ENCODE measurements around the gene PRRT3. TPM values are rescaled to one million over a fixed set of nuclear protein-coding genes. Genes with fewer than 3 reads are reported as not detected.
A peak's percentile ranks its signal among the peaks of the same experiment; 100 is the strongest.

PRRT3 gene
- polyA plus RNA-seq, 1 of the 3 experiments (the other 2 are of a cell fraction): 5.5 TPM

- TF ChIP-seq, protein P1, sequence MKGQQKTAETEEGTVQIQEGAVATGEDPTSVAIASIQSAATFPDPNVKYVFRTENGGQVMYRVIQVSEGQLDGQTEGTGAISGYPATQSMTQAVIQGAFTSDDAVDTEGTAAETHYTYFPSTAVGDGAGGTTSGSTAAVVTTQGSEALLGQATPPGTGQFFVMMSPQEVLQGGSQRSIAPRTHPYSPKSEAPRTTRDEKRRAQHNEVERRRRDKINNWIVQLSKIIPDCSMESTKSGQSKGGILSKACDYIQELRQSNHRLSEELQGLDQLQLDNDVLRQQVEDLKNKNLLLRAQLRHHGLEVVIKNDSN (IDR thresholded peaks at IDR 0.05; ENCODE audit: borderline replicate concordance, low read depth): no peak
These were observed 13.1 kb upstream of the PRRT3 start (continued) for GRCh38 chr3:9965200-9965875.

- Histone ChIP-seq H3K9me2 (no peaks in the 10 kb centered on the region), H3K9me3 (no peaks in the 10 kb centered on the region), H3F3A (replicated peaks; ENCODE audit: insufficient read depth) (peaks cover 5% of the 10 kb centered on the region), H3K9ac (no peak overlapping the region), H2AFZ (ENCODE audit: low read depth) (no peak overlapping the region), H3K79me2 (ENCODE audit: insufficient read depth) (no peaks in the 10 kb centered on the region), H3K27ac (ENCODE audit: low read depth in 2 of 2, low read length in 1 of 2) (no peak overlapping the region; a peak in 1 of 4 replicates), H4K20me1 (ENCODE audit: insufficient read depth) (no peaks in the 10 kb centered on the region), H3K4me1 (ENCODE audit: control insufficient read depth in 1 of 2, insufficient read depth in 2 of 2, low read depth in 1 of 2, low read length in 1 of 2) (peaks cover 8 to 13% of the 10 kb centered on the region in 2 experiments; a peak in 3 of 4 replicates), H3K36me3 (replicated peaks in 1 of 2; ENCODE audit: control insufficient read depth in 1 of 2, insufficient read depth in 2 of 2, low read length in 1 of 2) (no peaks in the 10 kb centered on the region), H3K4me3 (ENCODE audit: low read depth in 2 of 2, low read length in 1 of 2) (no peak overlapping the region), H3K27me3 (ENCODE audit: insufficient read depth) (no peaks in the 10 kb centered on the region), H3K4me2 (no peak overlapping the region)
- no peak for DNase-seq
- ChIA-PET POLR2A (no interaction called here), CTCF (no interaction called here)
- TF ChIP-seq MAX (IDR thresholded peaks at IDR 0.05; ENCODE audit: low read depth) (peak; percentile 27; the same call in 1 of the 2 replicates), RAD21 (IDR thresholded peaks at IDR 0.05; ENCODE audit: low read length) (peak; percentile 13; the same call in 1 of the 2 replicates)
- TF ChIP-seq, protein P2, sequence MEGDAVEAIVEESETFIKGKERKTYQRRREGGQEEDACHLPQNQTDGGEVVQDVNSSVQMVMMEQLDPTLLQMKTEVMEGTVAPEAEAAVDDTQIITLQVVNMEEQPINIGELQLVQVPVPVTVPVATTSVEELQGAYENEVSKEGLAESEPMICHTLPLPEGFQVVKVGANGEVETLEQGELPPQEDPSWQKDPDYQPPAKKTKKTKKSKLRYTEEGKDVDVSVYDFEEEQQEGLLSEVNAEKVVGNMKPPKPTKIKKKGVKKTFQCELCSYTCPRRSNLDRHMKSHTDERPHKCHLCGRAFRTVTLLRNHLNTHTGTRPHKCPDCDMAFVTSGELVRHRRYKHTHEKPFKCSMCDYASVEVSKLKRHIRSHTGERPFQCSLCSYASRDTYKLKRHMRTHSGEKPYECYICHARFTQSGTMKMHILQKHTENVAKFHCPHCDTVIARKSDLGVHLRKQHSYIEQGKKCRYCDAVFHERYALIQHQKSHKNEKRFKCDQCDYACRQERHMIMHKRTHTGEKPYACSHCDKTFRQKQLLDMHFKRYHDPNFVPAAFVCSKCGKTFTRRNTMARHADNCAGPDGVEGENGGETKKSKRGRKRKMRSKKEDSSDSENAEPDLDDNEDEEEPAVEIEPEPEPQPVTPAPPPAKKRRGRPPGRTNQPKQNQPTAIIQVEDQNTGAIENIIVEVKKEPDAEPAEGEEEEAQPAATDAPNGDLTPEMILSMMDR (IDR thresholded peaks at IDR 0.05): peak; percentile 43
- TF ChIP-seq, protein P3, sequence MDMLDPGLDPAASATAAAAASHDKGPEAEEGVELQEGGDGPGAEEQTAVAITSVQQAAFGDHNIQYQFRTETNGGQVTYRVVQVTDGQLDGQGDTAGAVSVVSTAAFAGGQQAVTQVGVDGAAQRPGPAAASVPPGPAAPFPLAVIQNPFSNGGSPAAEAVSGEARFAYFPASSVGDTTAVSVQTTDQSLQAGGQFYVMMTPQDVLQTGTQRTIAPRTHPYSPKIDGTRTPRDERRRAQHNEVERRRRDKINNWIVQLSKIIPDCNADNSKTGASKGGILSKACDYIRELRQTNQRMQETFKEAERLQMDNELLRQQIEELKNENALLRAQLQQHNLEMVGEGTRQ (IDR thresholded peaks at IDR 0.05; ENCODE audit: borderline replicate concordance, low read depth, low read length): no peak
- 47% methylated on average over 5 of the region's 5 CpGs for WGBS (ENCODE audit: low lambda C conversion rate)
These were observed 5.0 kb upstream of the PRRT3 start for GRCh38 chr3:9957214-9957613.

DNA sequence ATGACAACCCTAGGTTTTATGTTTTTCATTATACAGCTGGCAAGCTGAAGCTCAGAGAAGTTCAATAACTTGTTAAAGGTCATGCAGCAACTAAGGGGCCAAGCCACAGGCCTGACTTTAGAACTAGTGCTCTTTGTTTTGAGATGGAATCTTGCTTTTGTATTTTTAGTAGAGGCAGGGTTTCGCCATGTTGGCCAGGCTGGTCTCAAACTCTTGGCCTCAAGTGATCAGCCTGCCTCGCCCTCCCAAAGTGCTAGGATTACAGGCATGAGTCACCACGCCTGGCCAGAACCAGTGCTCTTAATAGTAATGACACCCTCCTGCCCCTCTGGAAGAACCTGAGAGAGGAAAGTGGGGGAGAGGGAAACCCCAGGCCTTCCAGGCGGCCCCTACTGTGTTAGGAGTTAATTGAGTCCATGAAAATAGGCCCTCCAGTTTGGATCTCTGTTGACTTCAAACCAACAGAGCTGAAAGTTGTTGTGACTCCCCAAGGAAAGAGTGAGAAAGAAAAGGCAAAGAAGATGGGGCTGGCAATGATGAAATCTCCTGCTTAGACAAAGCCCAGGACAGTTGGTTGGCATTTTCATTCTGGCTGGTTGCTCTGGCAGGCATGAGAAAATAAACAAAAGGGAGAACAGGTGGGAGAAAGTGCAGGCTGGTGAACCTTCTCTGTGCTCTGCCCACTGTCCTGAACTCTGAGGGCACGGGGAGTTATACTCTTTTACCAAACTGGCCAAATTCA, 3.6 kb upstream of the PRRT3 start:
- H3K4me3 ChIP-seq (ENCODE audit: low read depth in 2 of 2, low read length in 1 of 2): no peak overlapping the region
- H3K9ac ChIP-seq: no peak overlapping the region
- H3K36me3 ChIP-seq (replicated peaks in 1 of 2; ENCODE audit: control insufficient read depth in 1 of 2, insufficient read depth in 2 of 2, low read length in 1 of 2): no peaks in the 10 kb centered on the region
- H3K4me1 ChIP-seq (ENCODE audit: control insufficient read depth in 1 of 2, insufficient read depth in 2 of 2, low read depth in 1 of 2, low read length in 1 of 2): peaks cover 13% of the 10 kb centered on the region in 2 experiments; a peak in 3 of 4 replicates
- peaks cover 5% of the 10 kb centered on the region for H3F3A ChIP-seq (replicated peaks; ENCODE audit: insufficient read depth)
- H3K27me3 ChIP-seq (ENCODE audit: insufficient read depth): no peaks in the 10 kb centered on the region
- ChIA-PET CTCF (interaction anchor here (0.9 to 2.0 kb wide), 5 partner anchors 9 to 106 kb away, joined by 3 to 5 read pairs (median 4); partner anchors contain the start of gene CRELD1), POLR2A (interaction anchor here (1.2 to 2.1 kb wide), 2 partner anchors 8 to 23 kb away, joined by 3 to 5 read pairs; partner anchors contain the start of gene CRELD1)
- DNase-seq: no peak
- no peaks in the 10 kb centered on the region for H3K9me2 ChIP-seq
- 78% methylated on average over 5 of the region's 5 CpGs for WGBS (ENCODE audit: low lambda C conversion rate)
- H2AFZ ChIP-seq (ENCODE audit: low read depth): no peak overlapping the region
- no peak overlapping the region for H3K4me2 ChIP-seq
- no peak for TF ChIP-seq MEF2A (IDR thresholded peaks at IDR 0.05; ENCODE audit: borderline replicate concordance, low read depth)
- no peak for TF ChIP-seq JUND (IDR thresholded peaks at IDR 0.05)
- TF ChIP-seq TAF1 (IDR thresholded peaks at IDR 0.05; ENCODE audit: borderline replicate concordance, low read depth, low read length): no peak
- H3K79me2 ChIP-seq (ENCODE audit: insufficient read depth): no peaks in the 10 kb centered on the region
- H4K20me1 ChIP-seq (ENCODE audit: insufficient read depth): no peaks in the 10 kb centered on the region
- H3K9me3 ChIP-seq: no peaks in the 10 kb centered on the region
- H3K27ac ChIP-seq (ENCODE audit: low read depth in 2 of 2, low read length in 1 of 2): no peak overlapping the region

Data from SK-N-SH (cell line).